A673 (cell line): Measurements from ENCODE around the gene ALDH1B1. TPM values are rescaled to one million over a fixed set of nuclear protein-coding genes. Genes with fewer than 3 reads are reported as not detected.

Experiments used
- BruUV-seq: library from RNA; stranded (reverse); fragments of 400-500 nt; replicated peaks from 2 replicates; lab custom pipeline; 2021; lab: Mats Ljungman, UMichigan
- CTCF ChIA-PET: fragments of 300-600 bp; sonication (Branson Sonifier 250); formaldehyde crosslinking; loops from one replicate; lab custom pipeline; 2022; ENCODE audit warnings: antibody characterized with exemption; lab: Charles Lee
- POLR2A ChIA-PET: fragments of 300-600 bp; sonication (Branson Sonifier 250); formaldehyde crosslinking; loops from one replicate; lab custom pipeline; 2022; ENCODE audit warnings: antibody characterized with exemption; ENCODE audit not compliant: low non-redundant PET; lab: Charles Lee
- DNase-seq: peaks from one replicate; pipeline ENCODE4 v3.0.0-alpha.2; 2015; ENCODE audit warnings: low spot score
- H3K27ac ChIP-seq: fragments of 200-600 bp; sonication (generic); 2 replicates; pipeline ENCODE4 v1.5.1; 2016; ENCODE audit warnings: mixed run types, low read depth, mild to moderate bottlenecking, mixed read lengths, antibody characterized with exemption, low read length; ENCODE audit not compliant: poor library complexity, severe bottlenecking
- H3K27me3 ChIP-seq: fragments of 200-600 bp; sonication (generic); replicated peaks from 2 replicates; pipeline ENCODE4 v1.6.1; 2017; ENCODE audit warnings: mixed run types, low read depth, mild to moderate bottlenecking, mixed read lengths, antibody characterized with exemption, low read length; ENCODE audit not compliant: insufficient read depth, poor library complexity
- H3K36me3 ChIP-seq: fragments of 200-600 bp; sonication (generic); 2 replicates; pipeline ENCODE4 v1.6.1; 2016; ENCODE audit warnings: mixed run types, mild to moderate bottlenecking, mixed read lengths, antibody characterized with exemption, low read length; ENCODE audit not compliant: insufficient read depth, poor library complexity, severe bottlenecking
- H3K4me1 ChIP-seq: fragments of 200-600 bp; sonication (generic); 2 replicates; pipeline ENCODE4 v1.6.1; 2017; ENCODE audit warnings: mixed run types, mild to moderate bottlenecking, mixed read lengths, antibody characterized with exemption, low read length; ENCODE audit not compliant: insufficient read depth, poor library complexity, severe bottlenecking
- H3K4me3 ChIP-seq: fragments of 200-600 bp; sonication (generic); 2 replicates; pipeline ENCODE4 v1.5.1; 2016; ENCODE audit warnings: low read depth, mixed run types, mild to moderate bottlenecking, mixed read lengths, low read length; ENCODE audit not compliant: poor library complexity, severe bottlenecking
- H3K9me3 ChIP-seq: fragments of 200-600 bp; sonication (generic); 2 replicates; pipeline ENCODE4 v1.6.1; 2016; ENCODE audit warnings: mixed run types, low read depth, mild to moderate bottlenecking, mixed read lengths, antibody characterized with exemption, low read length; ENCODE audit not compliant: poor library complexity, severe bottlenecking
- CTCF ChIP-seq: fragments of 300-800, 200-600 bp; sonication (generic); conservative IDR thresholded peaks from 2 replicates; pipeline ENCODE4 v1.5.1; 2017; ENCODE audit warnings: low read depth, mild to moderate bottlenecking, antibody characterized with exemption, low read length, moderate library complexity, mixed read lengths
- EZH2 ChIP-seq: fragments of 200-600 bp; sonication (generic); IDR thresholded peaks from 2 replicates; pipeline ENCODE4 v1.6.1; 2017; ENCODE audit warnings: borderline replicate concordance, low read depth, mild to moderate bottlenecking, mixed read lengths, antibody characterized with exemption, low read length; ENCODE audit not compliant: poor library complexity, severe bottlenecking
- intact Hi-C: fragments of 100-400 bp; cut with micrococcal nuclease; formaldehyde crosslinking; loops from one replicate; pipeline ENCODE4 v1.10.0; 2022; ENCODE audit not compliant: unreplicated experiment
- total RNA-seq: library from RNA; stranded (reverse); gene quantifications from 2 replicates; pipeline ENCODE4 v1.2.3, GENCODE V29; 2021

The ALDH1B1 gene
- total RNA-seq, 1 experiment from 2014 or later = 29.0 TPM

DNA sequence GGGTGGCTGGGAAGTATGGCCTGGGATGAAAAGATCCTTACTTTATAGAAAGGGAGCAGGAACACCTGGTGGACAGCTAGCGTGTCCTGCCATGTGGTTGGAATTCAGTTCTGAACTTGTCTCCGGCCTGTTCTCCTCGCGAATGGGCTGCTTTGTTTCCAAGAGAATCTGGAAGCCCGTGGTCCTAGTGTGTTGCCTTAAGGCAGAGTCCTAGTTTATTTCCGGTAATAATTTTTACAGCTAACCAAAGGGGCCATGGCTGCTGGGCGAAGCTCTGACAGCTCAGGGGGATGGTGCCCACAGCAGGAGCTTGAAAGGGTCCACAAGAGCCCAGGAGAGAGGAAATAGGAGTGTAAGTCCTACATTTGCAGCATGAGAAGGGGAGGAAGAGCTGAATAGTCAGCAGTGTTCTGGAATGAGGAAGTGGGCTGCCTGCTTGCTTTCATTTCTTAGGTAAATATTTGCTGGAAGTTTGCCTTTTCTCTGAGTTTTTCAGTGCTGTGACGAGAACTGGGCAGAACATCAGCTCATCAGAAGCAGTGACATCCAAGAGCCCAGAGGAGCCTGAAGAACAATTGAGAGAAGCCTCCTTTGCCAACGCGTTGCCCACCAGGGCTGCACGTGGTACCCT lies 44.8 kb downstream of the ALDH1B1 start:
- Histone ChIP-seq H3K36me3 (no peaks in the 10 kb centered on the region), H3K4me3 (no peak overlapping the region), H3K27ac (no peak overlapping the region), H3K4me1 (no peaks in the 10 kb centered on the region), H3K9me3 (no peaks in the 10 kb centered on the region), H3K27me3 (no peaks in the 10 kb centered on the region)
- DNase-seq = no peak
- ChIA-PET CTCF (no interaction called here), POLR2A (no interaction called here)
- BruUV-seq = no TSS peak
- intact Hi-C loops = loop anchor here (10.0 kb wide), 1 partner anchor 523 kb away; no protein-coding TSS in a partner anchor
- no peak for TF ChIP-seq EZH2
- no peak for TF ChIP-seq CTCF

DNA sequence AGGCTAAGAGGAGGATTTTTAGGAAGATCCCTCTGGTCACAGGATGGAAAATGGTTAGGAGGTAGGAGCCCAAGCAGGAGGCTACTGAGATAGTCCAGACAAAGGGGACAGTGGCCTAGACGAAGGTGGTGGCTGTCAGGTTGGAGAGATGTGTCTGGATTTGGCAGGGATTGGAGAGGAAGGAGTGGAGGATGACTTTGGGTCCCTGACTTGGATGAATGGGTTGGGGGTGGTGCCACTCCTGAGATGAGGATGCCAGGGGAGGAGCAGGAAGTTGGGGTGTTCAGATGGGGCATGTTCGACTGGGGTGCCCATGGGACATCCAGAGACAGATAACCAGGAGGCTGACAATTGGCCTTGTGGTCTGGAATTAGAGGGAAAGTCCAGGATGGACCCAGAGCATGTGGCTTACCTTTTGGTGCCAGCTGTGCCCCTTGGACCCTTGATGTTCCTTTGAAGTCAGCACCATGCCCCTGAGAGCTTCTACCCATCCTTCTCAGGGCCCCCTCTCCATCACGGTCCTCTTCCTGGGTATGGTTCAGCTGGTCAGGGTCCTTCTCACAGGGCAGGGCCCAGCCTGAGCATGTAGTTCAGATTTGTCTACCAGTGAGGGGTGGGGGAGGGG lies 46.9 kb downstream of the ALDH1B1 start:
- H3K27me3 ChIP-seq = no peaks in the 10 kb centered on the region
- POLR2A ChIA-PET = no interaction called here
- no peaks in the 10 kb centered on the region for H3K4me1 ChIP-seq
- no peaks in the 10 kb centered on the region for H3K9me3 ChIP-seq
- no TSS peak for BruUV-seq
- no peak for DNase-seq
- CTCF ChIA-PET = no interaction called here
- intact Hi-C loops = loop anchor here (10.0 kb wide), 1 partner anchor 525 kb away; no protein-coding TSS in a partner anchor
- TF ChIP-seq CTCF (no peak), EZH2 (no peak)
- H3K4me3 ChIP-seq = no peak overlapping the region
- no peaks in the 10 kb centered on the region for H3K36me3 ChIP-seq
- no peak overlapping the region for H3K27ac ChIP-seq

DNA sequence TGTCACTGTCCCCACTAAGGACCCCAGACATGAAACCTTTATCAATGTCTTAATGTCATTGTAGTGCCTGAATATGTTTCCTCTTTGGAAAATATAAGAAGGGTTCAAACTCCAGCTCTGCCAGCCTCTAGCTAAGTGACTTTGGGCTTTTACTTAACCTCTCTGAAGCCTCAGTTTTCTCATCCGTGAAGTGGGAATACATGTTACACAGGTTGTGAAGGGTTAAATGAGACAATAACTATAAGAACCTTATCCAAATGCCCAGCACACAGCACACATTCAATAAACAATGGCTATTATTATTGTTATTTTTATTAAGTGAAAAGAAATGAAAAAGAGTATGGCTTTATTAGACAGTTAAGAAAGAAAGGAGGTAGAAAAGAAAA lies 47.4 kb downstream of the ALDH1B1 start:
- intact Hi-C loops = loop anchor here (10.0 kb wide), 2 partner anchors 155 to 525 kb away; no protein-coding TSS in a partner anchor
- POLR2A ChIA-PET = no interaction called here
- no TSS peak for BruUV-seq
- TF ChIP-seq CTCF (no peak), EZH2 (no peak)
- Histone ChIP-seq H3K36me3 (no peaks in the 10 kb centered on the region), H3K9me3 (no peaks in the 10 kb centered on the region), H3K4me3 (no peak overlapping the region), H3K4me1 (no peaks in the 10 kb centered on the region), H3K27ac (no peak overlapping the region), H3K27me3 (peaks cover 2% of the 10 kb centered on the region)
- DNase-seq = no peak
- CTCF ChIA-PET = no interaction called here
